WTC11 (cell line): ENCODE results near the gene RIOX2.

ENCODE experiments used
- ESRRA ChIP-seq: sonication (generic); formaldehyde crosslinking; IDR thresholded peaks from 2 replicates; pipeline ENCODE4 v1.8.1; 2022; ENCODE audit warnings: mild to moderate bottlenecking, missing genetic modification reagents, borderline replicate concordance
- JAZF1 ChIP-seq: fragments of 250-450 bp; sonication (Bioruptor Pico); IDR thresholded peaks from 2 replicates; pipeline ENCODE4 v1.9.0; 2021; ENCODE audit warnings: moderate library complexity, mild to moderate bottlenecking, inconsistent platforms
- ZBTB21 ChIP-seq: sonication (generic); formaldehyde crosslinking; IDR thresholded peaks from 2 replicates; pipeline ENCODE4 v1.8.1; 2023; ENCODE audit warnings: mild to moderate bottlenecking, missing genetic modification reagents, borderline replicate concordance
- ZNF121 ChIP-seq: sonication (generic); formaldehyde crosslinking; IDR thresholded peaks from 2 replicates; pipeline ENCODE4 v1.8.0; 2023; ENCODE audit warnings: missing genetic modification reagents
- ZNF671 ChIP-seq: fragments of 250-450 bp; sonication (Bioruptor Pico); IDR thresholded peaks from 2 replicates; pipeline ENCODE4 v1.8.0; 2021; ENCODE audit warnings: mild to moderate bottlenecking
- TF ChIP-seq, protein P1 (sequence below): sonication (generic); formaldehyde crosslinking; IDR thresholded peaks from 2 replicates; pipeline ENCODE4 v1.8.0; 2022; ENCODE audit warnings: mild to moderate bottlenecking, missing genetic modification reagents
- TF ChIP-seq, protein P2 (sequence below): fragments of 250-450 bp; sonication (Bioruptor Pico); IDR thresholded peaks from 2 replicates; pipeline ENCODE4 v1.9.0; 2021; ENCODE audit warnings: moderate library complexity, mild to moderate bottlenecking, inconsistent platforms, borderline replicate concordance
- TF ChIP-seq, protein P3 (sequence below): fragments of 200-600 bp; IDR thresholded peaks from 2 replicates; pipeline ENCODE4 v1.8.0; 2022; ENCODE audit warnings: antibody characterized with exemption

DNA sequence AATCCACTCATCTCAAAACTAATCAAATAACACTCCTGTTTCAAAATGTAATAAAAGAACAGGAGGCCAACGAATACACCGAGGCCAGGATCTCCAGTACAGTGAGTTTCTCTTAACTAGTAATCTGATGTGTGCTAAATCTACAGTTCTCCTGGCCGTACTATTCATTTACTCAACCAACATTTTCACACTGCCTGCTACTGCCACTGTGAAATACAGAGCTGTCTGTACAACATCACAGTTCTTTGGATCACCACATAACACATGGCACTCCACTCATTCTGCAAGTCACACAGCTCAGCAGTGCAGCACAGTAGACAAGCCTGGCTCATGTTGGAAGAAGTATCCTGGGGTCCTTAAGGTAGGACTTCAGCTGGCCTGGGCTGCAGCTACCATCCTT is 21.9 kb downstream of the RIOX2 start:
- TF ChIP-seq, protein P1, sequence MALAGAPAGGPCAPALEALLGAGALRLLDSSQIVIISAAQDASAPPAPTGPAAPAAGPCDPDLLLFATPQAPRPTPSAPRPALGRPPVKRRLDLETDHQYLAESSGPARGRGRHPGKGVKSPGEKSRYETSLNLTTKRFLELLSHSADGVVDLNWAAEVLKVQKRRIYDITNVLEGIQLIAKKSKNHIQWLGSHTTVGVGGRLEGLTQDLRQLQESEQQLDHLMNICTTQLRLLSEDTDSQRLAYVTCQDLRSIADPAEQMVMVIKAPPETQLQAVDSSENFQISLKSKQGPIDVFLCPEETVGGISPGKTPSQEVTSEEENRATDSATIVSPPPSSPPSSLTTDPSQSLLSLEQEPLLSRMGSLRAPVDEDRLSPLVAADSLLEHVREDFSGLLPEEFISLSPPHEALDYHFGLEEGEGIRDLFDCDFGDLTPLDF (CRISPR knock-in tag): no peak
- TF ChIP-seq, protein P2, sequence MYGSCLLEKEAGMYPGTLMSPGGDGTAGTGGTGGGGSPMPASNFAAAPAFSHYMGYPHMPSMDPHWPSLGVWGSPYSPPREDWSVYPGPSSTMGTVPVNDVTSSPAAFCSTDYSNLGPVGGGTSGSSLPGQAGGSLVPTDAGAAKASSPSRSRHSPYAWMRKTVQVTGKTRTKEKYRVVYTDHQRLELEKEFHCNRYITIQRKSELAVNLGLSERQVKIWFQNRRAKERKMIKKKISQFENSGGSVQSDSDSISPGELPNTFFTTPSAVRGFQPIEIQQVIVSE: no peak
- no peak for TF ChIP-seq ZNF671 (CRISPR knock-in tag)
- no peak for TF ChIP-seq ZBTB21
- TF ChIP-seq, protein P3, sequence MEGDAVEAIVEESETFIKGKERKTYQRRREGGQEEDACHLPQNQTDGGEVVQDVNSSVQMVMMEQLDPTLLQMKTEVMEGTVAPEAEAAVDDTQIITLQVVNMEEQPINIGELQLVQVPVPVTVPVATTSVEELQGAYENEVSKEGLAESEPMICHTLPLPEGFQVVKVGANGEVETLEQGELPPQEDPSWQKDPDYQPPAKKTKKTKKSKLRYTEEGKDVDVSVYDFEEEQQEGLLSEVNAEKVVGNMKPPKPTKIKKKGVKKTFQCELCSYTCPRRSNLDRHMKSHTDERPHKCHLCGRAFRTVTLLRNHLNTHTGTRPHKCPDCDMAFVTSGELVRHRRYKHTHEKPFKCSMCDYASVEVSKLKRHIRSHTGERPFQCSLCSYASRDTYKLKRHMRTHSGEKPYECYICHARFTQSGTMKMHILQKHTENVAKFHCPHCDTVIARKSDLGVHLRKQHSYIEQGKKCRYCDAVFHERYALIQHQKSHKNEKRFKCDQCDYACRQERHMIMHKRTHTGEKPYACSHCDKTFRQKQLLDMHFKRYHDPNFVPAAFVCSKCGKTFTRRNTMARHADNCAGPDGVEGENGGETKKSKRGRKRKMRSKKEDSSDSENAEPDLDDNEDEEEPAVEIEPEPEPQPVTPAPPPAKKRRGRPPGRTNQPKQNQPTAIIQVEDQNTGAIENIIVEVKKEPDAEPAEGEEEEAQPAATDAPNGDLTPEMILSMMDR: no peak
- no peak for TF ChIP-seq ESRRA (CRISPR knock-in tag)
- no peak for TF ChIP-seq ZNF121 (CRISPR knock-in tag)
- TF ChIP-seq JAZF1 (CRISPR knock-in tag): no peak
